Fibroblast of lung (primary cell): ENCODE results near the gene SPACDR.

Experiments used
- EZH2 ChIP-seq: IDR thresholded peaks from 2 replicates; pipeline ENCODE4 v1.5.1; 2012; ENCODE audit warnings: low read length, control low read depth, mild to moderate bottlenecking; ENCODE audit errors: missing control alignments
- TF ChIP-seq, protein P1 (sequence below), 2 donors: IDR thresholded peaks in 1 of 2; conservative IDR thresholded peaks in 1 of 2; 1 replicate in 1 of 2; 2 replicates in 1 of 2; pipeline ENCODE4 v1.5.1; 2011 to 2012; ENCODE audit warnings: low read length in 2 of 2, control low read depth in 1 of 2, inconsistent platforms in 1 of 2, low read depth in 1 of 2, mild to moderate bottlenecking in 1 of 2

DNA sequence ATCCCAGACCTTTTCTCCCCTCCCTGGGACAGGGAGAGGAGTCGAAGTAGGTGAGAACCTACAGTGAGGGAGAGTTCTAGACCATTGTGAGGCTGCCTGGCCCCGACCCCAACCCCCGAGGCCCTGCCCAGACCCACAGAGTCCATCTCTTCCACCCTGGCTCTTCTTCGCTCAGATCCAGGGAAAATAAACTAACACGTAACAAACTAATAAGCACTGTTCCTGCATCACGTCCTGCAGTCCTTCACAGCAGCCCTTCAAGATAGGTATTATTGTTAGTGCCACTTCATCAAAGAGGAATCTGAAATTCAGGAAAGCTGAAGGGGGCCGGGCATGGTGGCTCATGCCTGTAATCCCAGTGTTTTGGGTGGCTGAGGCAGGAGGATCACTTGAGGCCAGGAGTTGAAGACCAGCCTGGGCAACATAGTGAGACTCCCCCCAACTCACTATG lies at the start of gene SPACDR:
- TF ChIP-seq, protein P1, sequence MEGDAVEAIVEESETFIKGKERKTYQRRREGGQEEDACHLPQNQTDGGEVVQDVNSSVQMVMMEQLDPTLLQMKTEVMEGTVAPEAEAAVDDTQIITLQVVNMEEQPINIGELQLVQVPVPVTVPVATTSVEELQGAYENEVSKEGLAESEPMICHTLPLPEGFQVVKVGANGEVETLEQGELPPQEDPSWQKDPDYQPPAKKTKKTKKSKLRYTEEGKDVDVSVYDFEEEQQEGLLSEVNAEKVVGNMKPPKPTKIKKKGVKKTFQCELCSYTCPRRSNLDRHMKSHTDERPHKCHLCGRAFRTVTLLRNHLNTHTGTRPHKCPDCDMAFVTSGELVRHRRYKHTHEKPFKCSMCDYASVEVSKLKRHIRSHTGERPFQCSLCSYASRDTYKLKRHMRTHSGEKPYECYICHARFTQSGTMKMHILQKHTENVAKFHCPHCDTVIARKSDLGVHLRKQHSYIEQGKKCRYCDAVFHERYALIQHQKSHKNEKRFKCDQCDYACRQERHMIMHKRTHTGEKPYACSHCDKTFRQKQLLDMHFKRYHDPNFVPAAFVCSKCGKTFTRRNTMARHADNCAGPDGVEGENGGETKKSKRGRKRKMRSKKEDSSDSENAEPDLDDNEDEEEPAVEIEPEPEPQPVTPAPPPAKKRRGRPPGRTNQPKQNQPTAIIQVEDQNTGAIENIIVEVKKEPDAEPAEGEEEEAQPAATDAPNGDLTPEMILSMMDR (conservative IDR thresholded peaks at IDR 0.05 in 1 of 2, IDR thresholded peaks at IDR 0.05 in 1 of 2; ENCODE audit: low read depth in 1 of 2, low read length in 2 of 2) = no peak
- no peak for TF ChIP-seq EZH2
